GM21360 (cell line): ENCODE measurements around the gene QSER1.
"Not testable (repeated sequence)": the region's sequence is repeated elsewhere in the genome, so short reads cannot be mapped to it uniquely, and the experiment has no call there.

Experiments
- ATAC-seq: cut with Tn5 transposase; IDR thresholded peaks from one replicate; pipeline ENCODE4 v1.9.1; 2021; ENCODE audit warnings: mild to moderate bottlenecking, moderate library complexity; ENCODE audit not compliant: unreplicated experiment

Gene QSER1

DNA sequence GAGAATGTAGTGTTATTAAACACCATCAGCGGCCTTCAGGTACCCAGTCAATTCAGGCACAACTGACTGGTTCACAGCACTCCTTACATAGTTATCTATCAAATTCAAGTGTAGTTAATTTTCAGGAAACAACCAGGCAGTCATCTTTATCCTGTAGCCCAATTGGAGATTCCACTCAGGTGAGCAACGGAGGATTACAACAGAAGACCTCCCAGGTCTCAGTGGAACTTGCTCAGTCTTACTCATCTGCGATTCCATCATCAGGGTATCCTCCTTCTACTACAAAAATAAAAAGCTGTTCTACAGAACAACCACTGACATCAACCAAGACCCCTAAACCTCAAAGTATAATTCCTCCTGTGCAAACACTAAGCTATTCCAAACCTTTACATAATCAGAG lies 39.6 kb downstream of the QSER1 start:
- no peak for ATAC-seq

DNA sequence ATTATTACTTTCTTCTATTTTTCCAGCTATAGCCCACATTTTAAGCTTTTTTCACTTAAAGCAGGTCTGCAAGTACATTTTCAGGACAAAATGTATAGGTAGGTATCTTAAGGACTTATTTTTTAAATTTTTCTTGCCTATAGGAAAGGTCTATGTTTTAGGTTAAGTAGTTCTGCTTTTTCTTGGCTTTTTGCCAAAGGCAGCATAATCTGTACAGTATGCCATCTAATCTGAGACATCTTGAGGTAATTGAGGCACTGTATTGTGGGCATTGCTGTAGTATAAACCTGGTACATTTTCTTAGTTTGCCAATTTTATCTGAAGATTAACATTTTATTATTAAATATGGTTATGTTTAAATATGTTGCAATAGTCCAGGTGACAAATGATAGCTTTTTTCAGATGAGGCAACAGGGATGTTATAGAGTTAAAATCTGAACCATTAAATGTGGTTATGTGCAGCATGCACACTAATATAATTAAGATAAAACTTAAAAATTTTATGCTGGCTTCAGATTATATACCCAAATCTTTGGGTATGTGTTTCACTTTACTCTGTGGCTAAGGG lies 42.9 kb downstream of the QSER1 start:
- ATAC-seq, result no peak

DNA sequence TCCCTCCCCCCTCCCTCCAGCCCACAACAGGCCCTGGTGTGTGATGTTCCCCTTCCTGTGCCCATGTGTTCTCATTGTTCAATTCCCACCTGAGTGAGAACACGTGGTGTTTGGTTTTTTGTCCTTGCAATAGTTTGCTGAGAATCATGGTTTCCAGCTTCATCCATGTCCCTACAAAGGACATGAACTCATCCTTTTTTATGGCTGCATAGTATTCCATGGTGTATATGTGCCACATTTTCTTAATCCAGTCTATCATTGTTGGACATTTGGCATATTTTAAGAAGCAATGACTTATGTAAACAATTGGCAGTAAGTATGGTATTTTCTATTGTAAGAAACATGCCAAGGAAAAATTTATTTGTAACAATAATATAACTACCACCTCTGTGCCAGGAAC lies 43.6 kb downstream of the QSER1 start:
- ATAC-seq, result not testable (repeated sequence)

DNA sequence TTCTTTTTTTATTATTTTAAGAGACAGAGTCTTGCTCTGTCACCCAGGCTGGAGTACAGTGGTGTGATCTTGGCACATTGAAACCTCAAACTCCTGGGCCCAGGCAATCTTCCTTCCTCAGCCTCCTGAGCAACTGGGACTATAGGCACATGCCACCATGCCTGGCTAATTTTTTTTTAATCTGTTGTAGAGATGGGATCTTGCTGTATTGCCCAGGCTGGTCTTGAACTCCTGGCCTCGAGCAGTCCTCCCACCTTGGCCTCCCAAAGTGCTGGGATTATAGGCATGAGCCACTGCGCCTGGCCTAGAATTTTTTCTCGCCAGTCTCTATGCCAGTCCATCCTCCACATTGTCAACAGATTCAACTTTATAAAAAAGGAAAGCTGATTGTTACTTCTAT lies 44.7 kb downstream of the QSER1 start:
- ATAC-seq, result not testable (repeated sequence)

DNA sequence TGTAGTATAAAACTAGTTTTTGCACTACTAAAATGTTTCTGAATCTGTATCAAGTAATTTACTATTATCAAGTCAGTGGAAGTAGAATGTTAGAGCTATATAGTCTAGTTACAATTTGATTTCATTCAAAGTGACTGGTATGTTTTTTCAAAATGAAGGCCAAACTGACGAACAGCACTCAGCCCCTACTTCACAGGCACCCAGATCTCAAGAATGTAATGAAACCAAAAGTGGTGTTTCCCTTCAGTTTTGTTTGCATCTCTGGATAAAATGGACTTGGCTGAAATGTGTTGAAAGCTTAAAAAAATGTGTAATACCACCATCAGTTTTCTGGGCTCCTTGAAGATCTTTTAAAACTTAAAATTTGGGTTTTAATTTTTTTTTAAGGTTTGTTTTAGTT lies 46.4 kb downstream of the QSER1 start:
- ATAC-seq, result peak; percentile 53

DNA sequence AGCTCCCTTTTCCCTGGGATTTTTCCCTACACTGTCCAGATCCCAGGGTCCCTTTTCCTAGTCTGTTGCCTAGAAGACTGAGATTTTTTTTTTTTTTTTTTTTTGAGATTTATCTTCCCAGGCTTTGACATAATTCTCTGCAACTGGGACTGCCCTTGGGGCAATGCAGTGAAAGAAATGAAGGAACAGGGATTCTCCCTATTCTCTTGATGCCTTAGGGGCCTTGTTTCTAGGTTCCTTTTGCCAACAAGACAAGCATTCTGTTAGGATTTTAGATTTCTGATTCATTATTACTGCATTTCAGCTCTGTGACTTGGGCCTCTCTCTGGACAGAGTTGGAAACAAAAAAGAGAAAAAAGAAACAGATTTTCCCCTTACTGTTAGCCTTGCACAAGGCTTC lies 47.3 kb downstream of the QSER1 start:
- ATAC-seq, result no peak

DNA sequence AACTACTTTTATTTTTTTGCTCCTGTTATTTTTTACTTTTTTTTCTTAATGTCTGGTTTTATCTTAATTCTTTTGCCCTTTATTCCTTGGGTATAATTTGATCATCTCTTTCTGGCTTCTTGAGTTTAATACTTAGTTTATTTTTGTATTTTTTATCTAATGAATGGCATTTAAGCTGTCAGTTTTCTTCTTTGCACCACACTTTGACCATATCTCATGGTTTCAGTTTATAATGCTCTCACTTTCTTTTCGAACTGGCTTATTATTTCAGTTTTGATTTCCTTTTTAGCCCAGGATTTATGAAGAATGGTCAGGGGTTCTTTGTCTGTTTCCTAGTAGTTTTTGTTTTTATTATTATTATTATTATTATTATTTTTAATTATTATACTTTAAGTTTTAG lies 48.3 kb downstream of the QSER1 start:
- ATAC-seq, result peak; percentile 46

DNA sequence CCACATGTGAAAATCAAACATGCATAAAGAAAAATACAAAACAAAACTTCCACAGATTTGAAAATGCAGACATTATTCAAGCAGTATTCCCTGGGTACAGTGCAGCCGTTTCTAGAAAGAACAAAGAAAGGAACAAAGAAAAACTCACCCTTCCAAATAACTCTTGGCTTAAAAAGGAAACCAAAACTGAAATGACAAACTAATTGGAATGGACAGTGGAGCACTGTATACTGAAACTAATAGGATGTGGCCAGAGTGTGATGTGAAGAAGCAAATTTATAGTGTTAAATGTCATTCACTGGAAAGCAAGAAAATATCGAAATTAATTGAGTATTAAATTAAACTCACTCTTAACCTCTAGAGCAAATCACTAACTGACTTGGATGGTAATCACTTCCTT lies 55.4 kb downstream of the QSER1 start:
- no peak for ATAC-seq

DNA sequence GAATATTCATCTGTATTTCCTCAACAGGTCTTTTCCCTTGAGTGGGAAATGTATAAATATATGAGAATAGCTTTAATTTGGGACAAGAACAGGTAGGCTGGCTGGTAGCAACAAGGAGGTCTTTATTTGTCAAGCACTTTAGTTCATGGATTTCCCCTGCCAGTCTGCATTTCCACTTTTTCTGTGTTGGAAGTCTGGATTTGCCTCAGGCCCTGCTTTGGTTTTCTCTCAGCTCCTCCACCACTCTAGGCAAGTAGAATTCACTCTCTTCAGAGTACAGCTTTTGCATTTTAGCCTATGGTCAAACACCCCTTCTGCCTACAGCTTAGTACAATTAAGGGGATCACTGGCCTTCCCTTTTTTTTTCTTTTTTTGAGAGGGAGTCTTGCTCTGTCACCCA lies 57.1 kb downstream of the QSER1 start:
- ATAC-seq, result no peak

DNA sequence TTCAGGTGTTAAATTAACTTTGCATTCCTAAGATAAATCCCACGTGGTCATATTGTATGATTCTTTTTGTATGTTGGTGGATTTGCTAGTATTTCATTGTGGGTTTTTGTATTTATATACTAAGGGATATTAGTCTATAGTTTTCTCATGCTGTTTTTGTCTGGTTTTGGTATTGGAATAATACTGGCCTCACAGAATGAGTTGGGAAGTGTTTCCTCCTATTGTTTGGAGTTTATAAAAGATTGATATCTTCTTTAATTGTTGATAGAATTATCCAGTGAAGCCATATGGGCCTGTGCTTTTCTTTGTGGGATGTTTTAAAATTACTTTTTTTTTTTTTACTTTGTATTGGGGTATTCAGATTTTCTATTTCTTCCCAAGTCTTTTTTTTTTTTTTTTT lies 59.8 kb downstream of the QSER1 start:
- ATAC-seq, result no peak

DNA sequence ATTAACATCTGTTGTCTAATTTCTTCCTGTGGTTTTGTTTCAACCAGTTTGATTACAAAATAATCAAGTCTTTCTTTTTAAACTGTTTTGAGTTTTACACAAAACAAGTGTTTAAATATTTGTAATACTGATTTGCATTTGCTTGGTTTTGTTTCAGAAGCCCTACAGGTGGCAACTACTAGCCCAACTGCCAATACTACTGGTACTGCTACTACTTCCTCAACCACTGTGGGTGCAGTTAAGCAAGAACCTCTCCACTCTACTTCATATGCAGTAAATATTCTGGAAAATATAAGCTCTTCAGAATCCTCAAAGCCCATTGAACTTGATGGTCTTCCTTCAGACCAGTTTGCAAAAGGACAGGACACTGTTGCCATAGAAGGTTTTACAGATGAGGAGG lies 61.1 kb downstream of the QSER1 start:
- no peak for ATAC-seq

DNA sequence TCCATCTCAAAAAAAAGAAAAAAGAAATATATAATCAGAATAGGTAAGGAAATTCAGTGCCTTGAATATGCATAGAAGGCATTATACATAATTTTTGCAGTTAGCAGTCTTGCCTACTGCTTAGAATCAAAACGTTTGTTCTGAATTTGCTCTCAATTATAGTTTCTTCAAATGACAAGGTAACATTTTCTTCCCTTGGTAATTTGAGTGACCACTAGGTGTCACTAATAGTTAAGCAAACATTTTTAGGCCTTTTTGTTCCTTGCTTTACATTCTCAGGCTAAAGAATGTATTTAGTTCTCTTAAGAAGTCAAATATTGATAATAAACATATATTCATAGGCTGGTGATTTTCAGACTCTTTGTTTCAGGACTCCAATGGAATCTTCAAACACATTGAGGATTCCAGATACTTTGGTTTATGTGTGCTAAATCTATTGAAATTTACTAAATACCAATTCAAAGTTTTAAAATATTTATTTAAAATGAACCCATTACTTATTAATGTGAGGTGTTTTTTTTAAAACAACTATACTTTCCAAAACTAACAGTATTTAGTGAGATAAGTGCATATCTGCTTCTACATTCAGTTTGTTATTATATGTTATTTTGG lies 68.0 kb downstream of the QSER1 start:
- ATAC-seq, result no peak

DNA sequence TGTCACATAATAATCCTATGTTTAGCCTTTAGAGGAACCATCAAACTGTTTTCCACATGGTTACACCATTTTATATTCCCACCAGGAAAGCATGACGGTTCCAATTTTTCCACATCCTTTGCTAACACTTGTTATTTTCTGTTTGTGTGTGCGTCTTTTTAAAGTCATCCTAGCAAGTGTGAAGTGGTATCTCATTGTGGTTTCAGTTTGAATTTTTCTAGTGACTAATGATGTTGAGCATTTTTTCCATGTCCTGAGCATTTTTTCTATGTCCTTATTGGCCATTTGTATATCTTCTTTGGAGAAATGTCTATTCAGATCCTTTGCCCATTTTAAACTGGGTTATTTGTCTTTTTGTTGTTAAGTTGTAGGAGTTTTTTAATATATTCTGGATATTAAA lies 69.4 kb downstream of the QSER1 start:
- no peak for ATAC-seq

DNA sequence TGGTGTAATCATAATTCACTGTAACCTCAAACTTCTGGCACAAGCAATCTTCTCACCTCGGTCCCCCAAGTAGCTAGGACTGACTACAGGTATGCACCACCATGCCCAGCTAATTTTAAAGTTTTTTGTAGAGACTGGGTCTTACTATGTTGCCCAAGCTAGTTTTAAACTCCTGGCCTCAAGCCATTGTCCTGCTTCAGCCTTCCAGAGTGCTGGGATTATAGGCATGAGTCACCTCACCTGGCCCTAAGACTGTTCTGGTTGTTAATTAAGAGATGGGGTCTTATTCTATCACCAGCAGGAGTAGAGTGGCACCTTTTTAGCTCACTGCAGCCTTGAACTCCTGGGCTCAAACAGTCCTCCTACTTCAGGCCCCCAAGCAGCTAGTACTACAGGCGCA lies 71.1 kb downstream of the QSER1 start:
- ATAC-seq, result no peak

DNA sequence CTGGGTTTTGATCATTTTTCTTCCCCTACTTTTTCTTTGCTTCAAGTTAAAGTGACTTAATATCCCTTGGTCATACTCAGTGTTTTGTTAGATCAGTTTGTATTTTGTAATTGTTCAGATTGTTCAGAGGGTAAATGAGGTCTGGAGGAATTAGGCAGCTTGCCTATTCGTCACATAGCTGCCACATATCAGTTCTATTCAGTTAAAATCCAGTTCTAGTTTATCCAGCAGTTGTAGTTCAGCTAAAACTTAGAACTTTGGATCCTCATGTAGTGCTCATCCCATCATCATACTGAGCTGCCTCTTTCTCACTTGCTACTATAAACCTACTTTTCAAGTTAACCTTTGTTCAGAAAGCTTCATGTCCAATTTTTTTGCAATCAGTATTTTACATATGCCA lies 75.9 kb downstream of the QSER1 start:
- no peak for ATAC-seq

DNA sequence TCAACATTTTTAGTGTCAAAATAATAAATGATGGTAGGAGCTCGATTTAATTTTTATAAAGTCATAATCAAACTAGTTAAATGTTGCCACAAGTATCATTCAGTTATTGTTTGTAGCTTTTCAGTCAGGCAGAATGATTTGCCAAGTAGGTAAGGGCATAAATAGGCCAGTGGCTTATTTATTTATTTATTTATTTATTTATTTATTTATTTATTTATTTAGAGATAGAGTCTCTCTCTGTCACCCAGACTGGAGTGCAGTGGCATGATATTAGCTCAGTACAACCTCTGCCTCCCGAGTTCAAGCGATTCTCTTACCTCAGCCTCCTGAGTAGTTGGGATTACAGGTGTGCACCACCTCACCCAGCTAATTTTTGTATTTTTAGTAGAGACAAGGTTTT lies 79.6 kb downstream of the QSER1 start:
- ATAC-seq, result not testable (repeated sequence)

DNA sequence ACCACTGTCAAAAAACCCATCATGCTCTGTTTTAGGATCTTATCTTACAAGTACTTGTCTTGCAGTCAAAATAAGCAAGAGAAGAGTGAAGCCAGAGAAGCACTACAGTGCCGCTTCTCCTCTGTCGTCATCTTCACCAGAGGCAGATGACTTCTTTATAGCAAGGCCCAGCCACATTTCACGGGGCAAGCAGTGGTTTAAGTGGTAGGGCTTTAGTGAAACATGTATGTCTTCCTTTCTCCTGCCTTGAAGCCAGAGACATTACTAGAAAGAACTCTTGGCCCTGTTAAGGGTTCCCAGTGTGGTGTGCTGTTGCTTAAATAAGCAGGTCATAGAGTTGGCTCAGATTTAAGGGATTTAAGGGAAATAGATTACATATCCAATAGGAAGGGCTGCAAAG lies 80.2 kb downstream of the QSER1 start:
- no peak for ATAC-seq

DNA sequence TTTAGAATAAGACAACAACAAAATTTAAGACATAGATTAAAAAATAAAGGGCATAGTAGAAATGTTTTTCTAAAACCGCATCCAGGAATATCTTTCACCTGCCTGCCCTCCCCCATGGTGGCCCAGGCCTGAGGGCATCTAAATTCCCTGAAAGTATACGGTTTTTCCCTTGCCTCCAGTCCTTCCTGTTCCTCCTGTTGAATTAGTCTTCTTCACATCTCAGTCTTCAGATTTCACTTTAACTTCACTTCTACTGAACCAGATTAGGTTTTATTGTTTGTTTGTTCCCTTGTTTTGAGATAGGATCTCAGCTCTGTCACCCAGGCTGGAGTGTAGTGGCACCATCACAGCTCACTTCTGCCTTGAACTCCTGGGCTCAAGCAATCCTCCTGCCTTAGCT lies 90.0 kb downstream of the QSER1 start:
- no peak for ATAC-seq

DNA sequence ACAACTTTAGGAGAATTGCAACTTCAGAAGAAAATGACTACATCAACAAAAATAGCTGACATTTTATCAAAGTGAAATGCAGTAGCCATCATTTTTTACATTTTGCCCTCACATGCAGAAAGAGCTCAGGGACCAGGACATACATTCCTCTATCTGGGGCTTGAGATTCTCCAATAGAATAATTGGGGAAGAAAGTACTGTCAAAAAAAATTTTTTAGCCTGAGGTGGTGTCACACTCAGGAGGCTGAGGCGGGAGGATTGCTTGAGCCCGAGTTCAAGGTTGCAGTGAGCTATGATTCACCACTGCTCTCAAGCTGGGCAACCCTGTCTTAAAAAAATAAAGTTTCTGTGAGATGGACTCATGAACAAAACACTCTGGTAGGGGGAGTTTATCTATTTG lies 90.9 kb downstream of the QSER1 start:
- ATAC-seq, result no peak

DNA sequence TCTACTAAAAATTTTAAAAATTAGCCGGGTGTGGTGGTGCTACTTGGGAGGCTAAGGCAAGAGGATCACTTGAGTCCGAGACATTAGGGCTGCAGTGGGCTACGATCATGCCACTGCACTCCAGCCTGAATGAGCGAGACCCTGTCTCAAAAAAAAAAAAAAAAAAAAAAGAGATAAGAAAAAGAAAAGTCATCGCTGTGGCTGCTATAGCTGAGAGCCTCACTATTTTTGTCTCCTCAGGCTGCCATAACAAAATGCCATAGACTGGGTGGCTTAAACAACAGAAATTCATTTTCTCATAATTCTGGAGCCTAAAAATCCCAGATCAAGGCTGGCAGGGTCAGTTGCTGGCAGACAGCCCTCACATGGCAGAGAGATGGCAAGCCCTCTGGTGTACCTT lies 93.0 kb downstream of the QSER1 start:
- no peak for ATAC-seq

DNA sequence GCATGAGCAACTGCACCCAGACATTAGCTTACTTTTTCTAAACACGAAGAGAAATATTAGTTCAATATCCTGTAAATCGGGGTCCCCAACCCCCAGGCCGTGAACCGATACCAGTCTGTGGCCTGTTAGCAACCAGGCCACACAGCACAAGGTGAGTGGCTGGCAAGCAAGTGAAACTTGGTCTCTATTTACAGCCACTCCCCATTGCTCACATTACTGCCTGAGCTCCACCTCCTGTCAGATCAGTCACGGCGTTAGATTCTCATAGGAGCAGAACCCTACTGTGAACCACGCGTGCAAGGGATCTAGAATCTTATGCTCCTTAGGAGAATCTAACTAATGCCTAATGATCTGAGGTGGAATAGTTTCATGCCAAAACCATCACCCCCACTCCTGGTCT lies 95.2 kb downstream of the QSER1 start:
- no peak for ATAC-seq

DNA sequence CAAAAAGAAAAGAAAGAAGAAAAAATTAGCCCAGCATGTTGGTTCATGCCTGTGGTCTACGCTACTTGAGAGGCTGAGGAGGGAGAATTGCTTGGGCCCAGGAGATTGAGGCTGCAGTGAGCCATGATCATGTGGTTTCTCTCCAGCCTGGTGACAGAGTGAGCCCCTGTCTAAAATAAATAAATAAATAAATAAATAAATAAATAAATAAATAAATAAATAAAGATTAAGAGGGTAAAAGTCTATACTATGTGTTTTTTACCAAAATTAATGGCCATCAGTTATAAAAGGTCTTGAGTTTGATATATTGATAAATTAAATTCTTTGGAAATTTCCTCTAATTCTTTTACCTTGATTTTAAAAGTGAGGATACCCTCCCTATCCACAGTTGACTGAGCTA lies 97.9 kb downstream of the QSER1 start:
- ATAC-seq, result no peak

DNA sequence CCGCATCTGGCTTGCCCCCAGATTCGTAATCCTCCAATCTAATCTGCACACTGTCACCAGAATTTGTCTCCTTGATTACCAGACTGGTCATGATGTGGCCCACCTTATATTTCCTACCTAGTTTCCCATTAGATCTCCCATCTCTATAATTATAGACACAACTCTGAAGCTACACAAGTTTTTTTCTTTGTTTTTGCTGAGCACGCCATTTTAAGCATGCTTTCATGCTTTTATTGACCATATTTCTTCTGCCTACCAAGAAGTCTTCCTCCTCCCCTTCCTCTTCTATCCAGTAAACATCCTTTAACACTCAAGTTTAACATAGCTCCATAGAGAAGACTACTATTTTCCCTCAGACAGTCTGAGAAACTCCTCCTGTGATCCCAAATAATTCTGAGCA lies 98.8 kb downstream of the QSER1 start:
- ATAC-seq, result no peak
